SK-N-MC (cell line): ENCODE results near the gene KLHL29.

Source experiments
- EZH2 ChIP-seq: fragments of 200-600 bp; sonication (generic); IDR thresholded peaks from one replicate; pipeline ENCODE4 v1.6.1; 2017; ENCODE audit warnings: antibody characterized with exemption
- FOXP2 ChIP-seq: optimal IDR thresholded peaks from 2 replicates; pipeline ENCODE3; 2011; ENCODE audit warnings: mild to moderate bottlenecking, moderate library complexity; ENCODE audit not compliant: insufficient read depth; ENCODE audit errors: extremely low read length, control extremely low read depth
- POLR2AphosphoS5 ChIP-seq: IDR thresholded peaks from 2 replicates; pipeline ENCODE4 v1.6.1; 2012; ENCODE audit warnings: mild to moderate bottlenecking, low read depth, low read length, borderline replicate concordance

DNA sequence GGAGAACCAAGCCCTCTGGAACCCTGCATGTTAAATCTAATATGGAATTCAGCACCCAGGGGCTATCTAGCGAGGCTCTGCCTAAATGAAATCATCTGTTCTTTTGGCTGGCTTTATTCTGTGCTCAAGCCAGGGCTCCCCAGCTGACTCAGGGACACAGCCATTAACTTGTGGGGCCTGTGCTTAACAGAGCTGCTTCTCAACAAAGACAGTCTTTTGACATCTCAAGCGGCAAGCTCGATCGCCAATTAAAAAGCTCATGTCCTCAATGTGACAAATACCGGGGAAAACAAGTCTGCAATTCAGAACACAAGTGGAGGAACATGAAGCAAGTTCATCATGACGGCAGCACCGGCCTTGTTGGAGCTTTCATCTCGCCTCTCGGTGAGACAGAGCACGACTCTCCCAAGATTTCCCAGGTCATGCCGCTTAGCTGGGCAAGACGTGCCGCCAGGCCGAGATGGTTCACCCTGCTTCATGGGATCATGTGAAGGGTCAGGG is 64.9 kb downstream of the KLHL29 start:
- TF ChIP-seq EZH2 (no peak), POLR2AphosphoS5 (no peak), FOXP2 (no peak)
